Right lobe of liver (tissue), 6 donors: ENCODE results near the gene RASGRF2. TPM values are rescaled to one million over a fixed set of nuclear protein-coding genes. Genes with fewer than 3 reads are reported as not detected.

ENCODE experiments used
- ATAC-seq, 4 donors: fragments of 200-7000 bp; cut with Tn5 transposase; one replicate each; pipeline ENCODE4 v1.9.1; 2020; ENCODE audit warnings: mild to moderate bottlenecking in 4 of 4, moderate library complexity in 4 of 4
- DNase-seq, 3 donors: peaks; one replicate each; pipeline ENCODE4 v3.0.0-alpha.2; 2020
- H3K27ac ChIP-seq, 3 donors: fragments of 200-600 bp; one replicate each; pipeline ENCODE4 v1.8.0; 2022
- H3K27me3 ChIP-seq, 2 donors: fragments of 200-600 bp; one replicate each; pipeline ENCODE4 v1.8.0; 2022
- H3K36me3 ChIP-seq, 4 donors: fragments of 200-600 bp; sonication (generic) in 1 of 4; one replicate each; pipeline versions ENCODE4 v1.5.1 to v1.8.0; 2017 to 2022; ENCODE audit warnings: control low read depth in 1 of 4
- H3K4me1 ChIP-seq, 4 donors: fragments of 200-600 bp; sonication (generic) in 1 of 4; one replicate each; pipeline versions ENCODE4 v1.5.1 to v1.8.0; 2017 to 2022; ENCODE audit warnings: control low read depth in 1 of 4
- H3K4me3 ChIP-seq, 3 donors: fragments of 200-600 bp; one replicate each; pipeline ENCODE4 v1.8.0; 2022
- H3K9me3 ChIP-seq, 4 donors: fragments of 200-600 bp; sonication (generic) in 1 of 4; one replicate each; pipeline versions ENCODE4 v1.5.1 to v1.8.0; 2017 to 2022; ENCODE audit warnings: control low read depth in 1 of 4
- POLR2A ChIP-seq: fragments of 450-650 bp; IDR thresholded peaks from one replicate; pipeline ENCODE4 v1.6.1; 2017; ENCODE audit warnings: antibody characterized with exemption, mild to moderate bottlenecking
- WGBS: methylation state at CpG from one replicate; pipeline ENCODE4 v1.1.6; 2018; ENCODE audit warnings: low coverage, low lambda C conversion rate; ENCODE audit not compliant: insufficient coverage; ENCODE audit errors: missing lambda C conversion rate; 5-methylcytosine and 5-hydroxymethylcytosine counted together
- intact Hi-C, 2 donors: fragments of 100-400 bp; cut with DNase I; formaldehyde crosslinking; loops; one replicate each; pipeline versions ENCODE4 v1.11.2 to v1.14.1; 2022
- total RNA-seq, 6 experiments: library from RNA; depleted of rRNA in 2 of 6; stranded (reverse); fragments of >200 nt in 2 of 6; fragmentation: NEBNext Ultra II Directional in 3 of 6; extraction: Animal tissue kit (Norgen Biotek cat#: 25700) in 3 of 6; gene quantifications; one replicate each; pipeline versions ENCODE4 v1.1.0 to v1.2.4, GENCODE V29; 2016 to 2023
- TF ChIP-seq, protein P1 (sequence below), 4 donors: fragments of 200-600 bp in 3 of 4; fragments of 450-650 bp in 1 of 4; IDR thresholded peaks; one replicate each; pipeline versions ENCODE4 v1.5.1 to v1.8.0; 2016 to 2022; ENCODE audit warnings: antibody characterized with exemption in 4 of 4, mild to moderate bottlenecking in 2 of 4
- donor health status: DM: no; HTN: yes; CAD: no.
- donor health status: DM: no; HTN: no; CAD: no.
- donor health status: DM: no; HTN: no; CAD: no.
- donor health status: DM: no; HTN: yes; CAD: no.
- donor health status: DM: no; HTN: yes; CAD: no.

The RASGRF2 gene
- total RNA-seq, 6 experiments from 2014 or later = 0.20 to 0.61 (median 0.36) TPM

DNA sequence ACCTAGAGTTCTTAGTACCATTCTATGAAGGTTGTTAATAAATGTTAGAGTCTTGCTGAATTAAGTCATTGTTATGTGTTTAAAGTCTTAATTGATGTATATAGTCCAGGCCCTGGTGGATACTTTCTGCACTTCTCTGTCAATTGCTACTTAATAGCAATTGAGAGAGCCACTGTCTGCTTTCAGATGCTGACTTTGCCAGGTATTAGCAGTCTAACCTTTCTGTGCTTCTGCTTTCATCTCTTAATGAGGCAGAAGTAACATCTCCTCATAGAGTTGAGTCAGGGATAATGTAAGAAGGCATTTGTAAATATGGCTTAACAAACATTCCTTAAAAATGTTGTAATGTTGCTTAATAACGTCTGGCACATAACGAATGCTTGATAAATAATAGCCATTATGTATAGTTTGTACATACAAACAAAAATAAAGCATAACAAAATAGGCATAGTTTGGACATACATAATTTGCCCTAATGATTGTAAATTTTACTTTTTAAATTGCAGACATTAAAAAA, 28.3 kb downstream of the RASGRF2 start:
- WGBS = 49% methylated on average over 2 of the region's 2 CpGs
- H3K9me3 ChIP-seq = no peaks in the 10 kb centered on the region
- no peaks in the 10 kb centered on the region for H3K4me1 ChIP-seq
- no peaks in the 10 kb centered on the region for H3K36me3 ChIP-seq
- ATAC-seq (no peak), DNase-seq (no peak)
- TF ChIP-seq POLR2A = no peak
- TF ChIP-seq, protein P1, sequence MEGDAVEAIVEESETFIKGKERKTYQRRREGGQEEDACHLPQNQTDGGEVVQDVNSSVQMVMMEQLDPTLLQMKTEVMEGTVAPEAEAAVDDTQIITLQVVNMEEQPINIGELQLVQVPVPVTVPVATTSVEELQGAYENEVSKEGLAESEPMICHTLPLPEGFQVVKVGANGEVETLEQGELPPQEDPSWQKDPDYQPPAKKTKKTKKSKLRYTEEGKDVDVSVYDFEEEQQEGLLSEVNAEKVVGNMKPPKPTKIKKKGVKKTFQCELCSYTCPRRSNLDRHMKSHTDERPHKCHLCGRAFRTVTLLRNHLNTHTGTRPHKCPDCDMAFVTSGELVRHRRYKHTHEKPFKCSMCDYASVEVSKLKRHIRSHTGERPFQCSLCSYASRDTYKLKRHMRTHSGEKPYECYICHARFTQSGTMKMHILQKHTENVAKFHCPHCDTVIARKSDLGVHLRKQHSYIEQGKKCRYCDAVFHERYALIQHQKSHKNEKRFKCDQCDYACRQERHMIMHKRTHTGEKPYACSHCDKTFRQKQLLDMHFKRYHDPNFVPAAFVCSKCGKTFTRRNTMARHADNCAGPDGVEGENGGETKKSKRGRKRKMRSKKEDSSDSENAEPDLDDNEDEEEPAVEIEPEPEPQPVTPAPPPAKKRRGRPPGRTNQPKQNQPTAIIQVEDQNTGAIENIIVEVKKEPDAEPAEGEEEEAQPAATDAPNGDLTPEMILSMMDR (IDR thresholded peaks at IDR 0.05) = no peak
- H3K27me3 ChIP-seq = no peaks in the 10 kb centered on the region
- intact Hi-C loops = no loop called here
- no peak overlapping the region for H3K27ac ChIP-seq
- no peak overlapping the region for H3K4me3 ChIP-seq

DNA sequence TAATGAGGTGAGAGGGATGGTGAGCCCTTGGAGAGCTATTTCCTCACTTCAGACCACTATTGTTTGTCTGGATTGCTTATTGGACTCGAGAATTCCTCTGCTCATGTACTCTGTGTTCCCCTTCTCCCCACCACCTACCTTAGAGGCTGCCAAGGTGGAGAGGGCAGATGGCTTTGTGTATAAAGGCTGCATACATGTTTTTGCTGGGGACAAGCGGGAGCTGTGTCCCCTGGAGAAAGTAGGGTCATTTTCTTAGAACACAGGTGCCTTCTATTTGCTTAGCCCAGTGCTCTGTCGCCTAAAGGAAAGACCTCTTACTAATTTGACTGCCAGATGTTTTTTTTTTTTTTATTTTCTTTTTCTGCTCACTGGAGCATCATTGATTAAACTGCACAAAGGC, 29.7 kb downstream of the RASGRF2 start:
- no peak for TF ChIP-seq POLR2A
- TF ChIP-seq, protein P1 (IDR thresholded peaks at IDR 0.05) = no peak
- Histone ChIP-seq H3K4me1 (no peaks in the 10 kb centered on the region), H3K9me3 (no peaks in the 10 kb centered on the region), H3K27ac (no peak overlapping the region), H3K4me3 (no peak overlapping the region), H3K36me3 (no peaks in the 10 kb centered on the region), H3K27me3 (no peaks in the 10 kb centered on the region)
- ATAC-seq = no peak
- DNase-seq = no peak
- intact Hi-C loops = no loop called here
- WGBS = 75% methylated on average over 2 of the region's 3 CpGs

DNA sequence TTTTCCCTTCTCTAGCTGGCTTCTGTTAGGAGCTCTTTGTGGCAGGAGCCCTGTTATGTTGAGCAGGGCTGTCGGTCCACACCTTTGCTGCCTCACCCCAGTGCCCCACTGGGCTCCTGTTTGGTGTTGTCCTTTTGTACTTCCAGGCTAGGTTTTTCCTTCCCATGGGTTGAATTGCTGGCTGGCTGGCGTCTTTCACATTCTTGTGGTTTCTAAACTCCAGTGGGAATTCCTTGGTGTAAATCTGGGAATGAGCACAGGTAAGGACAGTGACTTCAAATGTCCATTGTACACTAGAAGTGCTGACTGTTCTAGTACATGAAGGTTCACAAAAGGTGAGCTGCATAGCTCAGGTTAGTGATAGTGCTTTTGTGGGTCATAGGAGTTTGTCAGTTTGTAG, 30.4 kb downstream of the RASGRF2 start:
- Histone ChIP-seq H3K27me3 (no peaks in the 10 kb centered on the region), H3K9me3 (no peaks in the 10 kb centered on the region), H3K27ac (no peak overlapping the region), H3K36me3 (no peaks in the 10 kb centered on the region), H3K4me1 (no peaks in the 10 kb centered on the region), H3K4me3 (no peak overlapping the region)
- no peak for DNase-seq
- TF ChIP-seq POLR2A = no peak
- TF ChIP-seq, protein P1 (IDR thresholded peaks at IDR 0.05) = no peak
- WGBS = 60% methylated on average over 2 of the region's 2 CpGs
- no peak for ATAC-seq
- intact Hi-C loops = no loop called here

DNA sequence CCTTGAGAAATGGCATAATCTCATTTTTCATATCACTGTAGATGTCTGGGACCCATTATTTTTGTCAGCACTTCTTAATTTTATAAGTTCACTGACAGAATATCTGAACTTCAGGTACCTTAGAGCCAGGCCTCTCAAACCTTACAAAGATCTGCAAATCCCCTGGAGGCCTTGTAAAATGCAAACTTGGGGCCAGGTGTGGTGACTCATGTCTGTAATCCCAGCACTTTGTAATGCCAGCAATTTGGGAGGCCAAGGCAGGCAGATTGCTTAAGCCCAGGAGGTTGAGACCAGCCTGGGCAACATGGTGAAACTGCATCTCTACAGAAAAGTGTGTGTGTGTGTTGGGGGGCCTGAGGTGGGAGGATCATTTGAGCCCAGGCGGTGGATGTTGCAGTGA, 30.8 kb downstream of the RASGRF2 start:
- no peaks in the 10 kb centered on the region for H3K27me3 ChIP-seq
- H3K4me1 ChIP-seq = no peaks in the 10 kb centered on the region
- intact Hi-C loops = no loop called here
- TF ChIP-seq POLR2A = no peak
- TF ChIP-seq, protein P1 (IDR thresholded peaks at IDR 0.05) = no peak
- H3K4me3 ChIP-seq = no peak overlapping the region
- ATAC-seq (no peak), DNase-seq (no peak)
- no peaks in the 10 kb centered on the region for H3K36me3 ChIP-seq
- no peaks in the 10 kb centered on the region for H3K9me3 ChIP-seq
- WGBS = no CpG with 5 or more reads among the region's 1 CpG
- no peak overlapping the region for H3K27ac ChIP-seq

DNA sequence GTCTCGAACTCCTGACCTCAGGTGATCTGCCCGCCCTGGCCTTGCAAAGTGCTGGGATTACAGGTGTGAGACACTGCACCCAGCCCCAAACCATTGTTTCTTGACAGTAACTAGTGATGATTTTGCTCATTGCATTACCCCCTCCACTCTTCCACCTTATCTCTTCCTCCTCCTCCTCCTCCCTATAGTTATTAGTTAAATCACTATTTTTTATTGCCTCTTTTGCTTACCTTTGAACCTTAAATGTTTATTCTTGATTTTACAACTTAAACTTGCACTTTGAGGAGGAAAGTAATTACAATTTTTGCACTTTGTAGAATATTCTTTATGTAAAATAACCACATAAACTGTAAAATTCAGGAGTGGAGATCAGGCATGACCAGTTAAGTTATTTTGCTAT, 35.7 kb downstream of the RASGRF2 start:
- ATAC-seq (no peak), DNase-seq (no peak)
- no peaks in the 10 kb centered on the region for H3K4me1 ChIP-seq
- no peak overlapping the region for H3K27ac ChIP-seq
- TF ChIP-seq POLR2A = no peak
- TF ChIP-seq, protein P1 (IDR thresholded peaks at IDR 0.05) = no peak
- no peaks in the 10 kb centered on the region for H3K27me3 ChIP-seq
- H3K9me3 ChIP-seq = no peaks in the 10 kb centered on the region
- H3K36me3 ChIP-seq = no peaks in the 10 kb centered on the region
- WGBS = no CpG with 5 or more reads among the region's 2 CpGs
- H3K4me3 ChIP-seq = no peak overlapping the region
- intact Hi-C loops = no loop called here
